ENCODE data around the gene GM2A. TPM values are rescaled to one million over a fixed set of nuclear protein-coding genes. Genes with fewer than 3 reads are reported as not detected.

The GM2A gene
- total and polyA plus RNA-seq, 2 of the 13 experiments (the other 11 are each of a cell fraction or from before 2014, with no cell fraction given): 14.6 to 29.6 TPM

DNA sequence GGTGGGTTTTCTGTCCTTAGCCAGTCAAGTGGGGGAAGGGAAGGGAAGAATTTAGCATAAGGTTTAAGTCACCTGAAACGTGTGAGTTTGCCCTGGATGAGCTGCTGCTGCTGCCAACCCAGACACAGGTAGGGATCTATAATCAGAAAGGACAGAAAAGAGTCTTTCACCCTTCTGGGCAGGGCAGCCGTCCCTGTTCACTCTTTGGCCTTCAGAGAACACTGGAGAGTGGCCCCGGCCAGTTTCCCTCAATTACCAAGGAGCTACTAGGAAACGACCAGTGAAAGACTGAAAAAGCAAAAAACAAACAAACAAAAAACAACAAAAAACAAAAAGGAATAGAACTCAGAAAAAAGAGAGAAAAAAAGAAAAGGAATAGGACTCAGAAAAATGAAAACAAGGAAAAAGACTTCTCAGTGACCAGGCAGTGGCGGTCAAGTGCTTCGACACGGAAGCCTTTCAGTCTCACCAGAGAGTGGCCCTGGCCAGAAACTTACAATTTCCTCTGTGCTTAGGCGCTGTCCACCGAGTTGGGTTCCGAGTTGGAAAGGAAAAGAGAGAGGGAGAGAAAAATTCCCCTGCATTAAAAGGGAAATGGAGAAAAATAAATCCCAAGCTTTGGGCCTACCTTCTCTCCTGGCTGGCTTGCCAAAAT, 2.5 kb upstream of the GM2A start (continued):
- TF ChIP-seq, protein P1, sequence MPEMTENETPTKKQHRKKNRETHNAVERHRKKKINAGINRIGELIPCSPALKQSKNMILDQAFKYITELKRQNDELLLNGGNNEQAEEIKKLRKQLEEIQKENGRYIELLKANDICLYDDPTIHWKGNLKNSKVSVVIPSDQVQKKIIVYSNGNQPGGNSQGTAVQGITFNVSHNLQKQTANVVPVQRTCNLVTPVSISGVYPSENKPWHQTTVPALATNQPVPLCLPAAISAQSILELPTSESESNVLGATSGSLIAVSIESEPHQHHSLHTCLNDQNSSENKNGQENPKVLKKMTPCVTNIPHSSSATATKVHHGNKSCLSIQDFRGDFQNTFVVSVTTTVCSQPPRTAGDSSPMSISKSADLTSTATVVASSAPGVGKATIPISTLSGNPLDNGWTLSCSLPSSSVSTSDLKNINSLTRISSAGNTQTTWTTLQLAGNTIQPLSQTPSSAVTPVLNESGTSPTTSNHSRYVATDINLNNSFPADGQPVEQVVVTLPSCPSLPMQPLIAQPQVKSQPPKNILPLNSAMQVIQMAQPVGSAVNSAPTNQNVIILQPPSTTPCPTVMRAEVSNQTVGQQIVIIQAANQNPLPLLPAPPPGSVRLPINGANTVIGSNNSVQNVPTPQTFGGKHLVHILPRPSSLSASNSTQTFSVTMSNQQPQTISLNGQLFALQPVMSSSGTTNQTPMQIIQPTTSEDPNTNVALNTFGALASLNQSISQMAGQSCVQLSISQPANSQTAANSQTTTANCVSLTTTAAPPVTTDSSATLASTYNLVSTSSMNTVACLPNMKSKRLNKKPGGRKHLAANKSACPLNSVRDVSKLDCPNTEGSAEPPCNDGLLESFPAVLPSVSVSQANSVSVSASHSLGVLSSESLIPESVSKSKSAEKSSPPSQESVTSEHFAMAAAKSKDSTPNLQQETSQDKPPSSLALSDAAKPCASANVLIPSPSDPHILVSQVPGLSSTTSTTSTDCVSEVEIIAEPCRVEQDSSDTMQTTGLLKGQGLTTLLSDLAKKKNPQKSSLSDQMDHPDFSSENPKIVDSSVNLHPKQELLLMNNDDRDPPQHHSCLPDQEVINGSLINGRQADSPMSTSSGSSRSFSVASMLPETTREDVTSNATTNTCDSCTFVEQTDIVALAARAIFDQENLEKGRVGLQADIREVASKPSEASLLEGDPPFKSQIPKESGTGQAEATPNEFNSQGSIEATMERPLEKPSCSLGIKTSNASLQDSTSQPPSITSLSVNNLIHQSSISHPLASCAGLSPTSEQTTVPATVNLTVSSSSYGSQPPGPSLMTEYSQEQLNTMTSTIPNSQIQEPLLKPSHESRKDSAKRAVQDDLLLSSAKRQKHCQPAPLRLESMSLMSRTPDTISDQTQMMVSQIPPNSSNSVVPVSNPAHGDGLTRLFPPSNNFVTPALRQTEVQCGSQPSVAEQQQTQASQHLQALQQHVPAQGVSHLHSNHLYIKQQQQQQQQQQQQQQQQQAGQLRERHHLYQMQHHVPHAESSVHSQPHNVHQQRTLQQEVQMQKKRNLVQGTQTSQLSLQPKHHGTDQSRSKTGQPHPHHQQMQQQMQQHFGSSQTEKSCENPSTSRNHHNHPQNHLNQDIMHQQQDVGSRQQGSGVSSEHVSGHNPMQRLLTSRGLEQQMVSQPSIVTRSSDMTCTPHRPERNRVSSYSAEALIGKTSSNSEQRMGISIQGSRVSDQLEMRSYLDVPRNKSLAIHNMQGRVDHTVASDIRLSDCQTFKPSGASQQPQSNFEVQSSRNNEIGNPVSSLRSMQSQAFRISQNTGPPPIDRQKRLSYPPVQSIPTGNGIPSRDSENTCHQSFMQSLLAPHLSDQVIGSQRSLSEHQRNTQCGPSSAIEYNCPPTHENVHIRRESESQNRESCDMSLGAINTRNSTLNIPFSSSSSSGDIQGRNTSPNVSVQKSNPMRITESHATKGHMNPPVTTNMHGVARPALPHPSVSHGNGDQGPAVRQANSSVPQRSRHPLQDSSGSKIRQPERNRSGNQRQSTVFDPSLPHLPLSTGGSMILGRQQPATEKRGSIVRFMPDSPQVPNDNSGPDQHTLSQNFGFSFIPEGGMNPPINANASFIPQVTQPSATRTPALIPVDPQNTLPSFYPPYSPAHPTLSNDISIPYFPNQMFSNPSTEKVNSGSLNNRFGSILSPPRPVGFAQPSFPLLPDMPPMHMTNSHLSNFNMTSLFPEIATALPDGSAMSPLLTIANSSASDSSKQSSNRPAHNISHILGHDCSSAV (CRISPR knock-in tag; IDR thresholded peaks at IDR 0.05; ENCODE audit: borderline replicate concordance): no peak
- 0 out of 2 replicates have a peak, but pooled peaks have one; percentile 41 for TF ChIP-seq MLXIP (CRISPR knock-in tag; IDR thresholded peaks at IDR 0.05; ENCODE audit: borderline replicate concordance)
- no peak for TF ChIP-seq MAZ (IDR thresholded peaks at IDR 0.05; ENCODE audit: borderline replicate concordance, low read depth, low read length)
- no peak for TF ChIP-seq MAZ (CRISPR knock-in tag; IDR thresholded peaks at IDR 0.05; ENCODE audit: low read depth)
- peak; percentile 52; the same call in 1 of the 2 replicates for TF ChIP-seq SAP130 (CRISPR knock-in tag; IDR thresholded peaks at IDR 0.05; ENCODE audit: low read depth)
- no peak for TF ChIP-seq ZNF292 (CRISPR knock-in tag; IDR thresholded peaks at IDR 0.05; ENCODE audit: borderline replicate concordance, low read depth)
- TF ChIP-seq IRX3 (CRISPR knock-in tag; IDR thresholded peaks at IDR 0.05; ENCODE audit: borderline replicate concordance, low read depth): 0 out of 2 replicates have a peak, but pooled peaks have one; percentile 41
- peak; percentile 67; the same call in 1 of the 2 replicates for TF ChIP-seq ELF4 (CRISPR knock-in tag; IDR thresholded peaks at IDR 0.05; ENCODE audit: borderline replicate concordance)
- no peak for TF ChIP-seq SRSF9 (IDR thresholded peaks at IDR 0.05; ENCODE audit: borderline replicate concordance, insufficient read depth, low read depth, low read length, poor library complexity, severe bottlenecking)
- TF ChIP-seq CENPX (CRISPR knock-in tag; IDR thresholded peaks at IDR 0.05): no peak
- TF ChIP-seq ZNF777 (CRISPR knock-in tag; IDR thresholded peaks at IDR 0.05): no peak
- no peak for TF ChIP-seq CENPT (CRISPR knock-in tag; IDR thresholded peaks at IDR 0.05; ENCODE audit: low read depth)
- 0 out of 2 replicates have a peak, but pooled peaks have one; percentile 47 for TF ChIP-seq ETS1 (CRISPR knock-in tag; IDR thresholded peaks at IDR 0.05)
- TF ChIP-seq CBX1 (IDR thresholded peaks at IDR 0.05; ENCODE audit: low read depth): no peak
- no peak for TF ChIP-seq HDAC6 (IDR thresholded peaks at IDR 0.05; ENCODE audit: low read depth, low read length)
